HepG2 (cell line): ENCODE measurements around the gene SLC1A2. TPM values are rescaled to one million over a fixed set of nuclear protein-coding genes. Genes with fewer than 3 reads are reported as not detected.

Experiments
- ATAC-seq: fragments of 200-7000 bp; cut with Tn5 transposase; 3 replicates; pipeline ENCODE4 v1.9.1; 2020; ENCODE audit warnings: mild to moderate bottlenecking, moderate library complexity
- Bru-seq: library from RNA; stranded (reverse); fragments of 400-500 nt; gene quantifications from one replicate; lab custom pipeline; 2021; lab: Mats Ljungman, UMichigan
- BruChase-seq, 2 experiments: library from RNA; stranded (reverse); fragments of 400-500 nt; gene quantifications; one replicate each; lab custom pipeline; 2021; lab: Mats Ljungman, UMichigan
- BruUV-seq: library from RNA; stranded (reverse); fragments of 400-500 nt; replicated peaks from 2 replicates; lab custom pipeline; 2021; lab: Mats Ljungman, UMichigan
- CTCF ChIA-PET: fragments of 300-600 bp; formaldehyde crosslinking; extraction: SDS; loops from one replicate; lab custom pipeline; 2021; ENCODE audit warnings: low total read pairs, inconsistent platforms, low intra/inter-chr PET ratio; lab: Yijun Ruan, JAX
- POLR2A ChIA-PET: fragments of 350-600 bp; sonication (Branson Sonifier 250); formaldehyde crosslinking; loops from one replicate; lab custom pipeline; 2020; ENCODE audit warnings: antibody characterized with exemption, inconsistent platforms; lab: Yijun Ruan, JAX
- DNase-seq: peaks from one replicate; pipeline ENCODE4 v3.0.0-alpha.2; 2015; ENCODE audit warnings: low spot score
- FAIRE-seq: peaks from 3 replicates; lab custom pipeline; 2011; peaks lifted over from hg19 to GRCh38; lab: Jason Lieb, UNC
- H2AFZ ChIP-seq: one replicate; pipeline ENCODE4 v1.6.1; 2011; ENCODE audit warnings: low read length, inconsistent platforms
- H3K27ac ChIP-seq: fragments of 300-600 bp; 3 replicates; pipeline ENCODE4 v1.8.0; 2011; ENCODE audit warnings: mixed run types, mild to moderate bottlenecking, mixed read lengths, low read length, inconsistent platforms; ENCODE audit not compliant: insufficient read depth; ENCODE audit errors: extremely low read length
- H3K27me3 ChIP-seq, 2 experiments: fragments of 200-600 bp in 1 of 2; 2 replicates in 1 of 2; 3 replicates in 1 of 2; pipeline versions ENCODE4 v1.6.0 to v1.8.0; 2011; ENCODE audit warnings: low read length in 2 of 2, mild to moderate bottlenecking in 2 of 2, moderate library complexity in 2 of 2, inconsistent platforms in 1 of 2; ENCODE audit not compliant: insufficient read depth in 2 of 2, control insufficient read depth in 1 of 2
- H3K36me3 ChIP-seq, 2 experiments: fragments of 200-600 bp in 1 of 2; replicated peaks in 1 of 2; 2 replicates in 1 of 2; 3 replicates in 1 of 2; pipeline versions ENCODE4 v1.5.1 to v1.8.0; 2011; ENCODE audit warnings: low read length in 2 of 2, inconsistent platforms in 1 of 2; ENCODE audit not compliant: insufficient read depth in 2 of 2, control insufficient read depth in 1 of 2
- H3K4me1 ChIP-seq: 2 replicates; pipeline ENCODE4 v1.5.1; 2012; ENCODE audit warnings: low read length, inconsistent platforms; ENCODE audit not compliant: insufficient read depth
- H3K4me2 ChIP-seq: 2 replicates; pipeline ENCODE4 v1.6.0; 2011; ENCODE audit warnings: low read depth, low read length, inconsistent platforms
- H3K4me3 ChIP-seq, 3 experiments: fragments of 200-600 bp in 1 of 3; sonication (generic), shearing (Covaris generic) in 1 of 3; replicated peaks in 1 of 3; 2 replicates each; pipeline ENCODE4 v1.5.1; 2011 to 2016; ENCODE audit warnings: low read length in 3 of 3, inconsistent platforms in 2 of 3, low read depth in 2 of 3, mild to moderate bottlenecking in 2 of 3, control low read depth in 1 of 3, mixed read lengths in 1 of 3; ENCODE audit not compliant: insufficient read depth in 1 of 3
- H3K79me2 ChIP-seq: one replicate; pipeline ENCODE4 v1.6.1; 2011; ENCODE audit warnings: low read length, inconsistent platforms; ENCODE audit not compliant: insufficient read depth
- H3K9ac ChIP-seq: 2 replicates; pipeline ENCODE4 v1.6.0; 2011; ENCODE audit warnings: mild to moderate bottlenecking, low read depth, low read length, inconsistent platforms; ENCODE audit not compliant: insufficient read depth
- H3K9me3 ChIP-seq: 2 replicates; pipeline ENCODE4 v1.5.1; 2012; ENCODE audit warnings: mild to moderate bottlenecking, low read length
- H4K20me1 ChIP-seq: 2 replicates; pipeline ENCODE4 v1.6.0; 2011; ENCODE audit warnings: inconsistent platforms, mild to moderate bottlenecking, low read length, moderate library complexity; ENCODE audit not compliant: insufficient read depth
- ATM ChIP-seq: fragments of 450-650 bp; IDR thresholded peaks from 2 replicates; pipeline ENCODE4 v1.7.1; 2017; ENCODE audit warnings: mild to moderate bottlenecking, borderline replicate concordance
- MYPOP ChIP-seq: sonication (generic); formaldehyde crosslinking; IDR thresholded peaks from 2 replicates; pipeline ENCODE4 v1.8.1; 2023; ENCODE audit warnings: mild to moderate bottlenecking, moderate library complexity, missing genetic modification reagents
- ZNF317 ChIP-seq: sonication (generic); formaldehyde crosslinking; IDR thresholded peaks from 2 replicates; pipeline ENCODE4 v1.5.0; 2020; ENCODE audit warnings: mild to moderate bottlenecking, missing genetic modification reagents
- ZNF800 ChIP-seq: sonication (generic); formaldehyde crosslinking; IDR thresholded peaks from 2 replicates; pipeline ENCODE4 v1.4.0; 2020; ENCODE audit warnings: missing genetic modification reagents
- ZNF816 ChIP-seq: sonication (generic); formaldehyde crosslinking; IDR thresholded peaks from 2 replicates; pipeline ENCODE4 v1.8.0; 2022; ENCODE audit warnings: missing genetic modification reagents, mild to moderate bottlenecking, borderline replicate concordance
- WGBS: methylation state at CpG from one replicate; pipeline ENCODE4 v1.1.6; 2017; ENCODE audit warnings: low lambda C conversion rate; 5-methylcytosine and 5-hydroxymethylcytosine counted together
- in situ Hi-C: cut with HindIII; loops from 2 replicates; pipeline ENCODE4 v1.10.0; 2017; ENCODE audit warnings: low pct_unique_long_range_greater_than_20kb; ENCODE audit not compliant: extremely low pct_ligation_motif_present
- intact Hi-C: fragments of 100-400 bp; cut with micrococcal nuclease; formaldehyde crosslinking; loops from one replicate; pipeline ENCODE4 v1.10.0; 2022; ENCODE audit not compliant: unreplicated experiment
- long read RNA-seq, 2 experiments: library from RNA in 1 of 2; library from polyadenylated mRNA in 1 of 2; stranded (forward) in 1 of 2; unstranded in 1 of 2; transcript quantifications; one replicate each; pipeline ENCODE4 v2.0.0, GENCODE V29; 2019 to 2022
- polyA minus RNA-seq, 3 experiments: library from RNA; depleted of rRNA, polyadenylated mRNA; stranded (reverse); fragments of >200 nt; gene quantifications; 2 replicates each; pipeline ENCODE4 v1.2.3, GENCODE V29; 2011; ENCODE audit warnings: low replicate concordance in 1 of 3
- polyA plus RNA-seq, 8 experiments: library from polyadenylated mRNA; depleted of rRNA in 3 of 8; stranded (reverse) in 7 of 8; unstranded in 1 of 8; fragments of >200 nt; fragmentation: Illumina TruSeq in 4 of 8; extraction: Trizol in 4 of 8; gene quantifications; 2 replicates each; pipeline versions ENCODE4 v1.2.1 to v1.2.3, GENCODE V29; 2011 to 2016; ENCODE audit warnings: low read depth in 4 of 8, missing spikeins in 1 of 8, mixed read lengths in 1 of 8; ENCODE audit not compliant: insufficient read depth in 1 of 8
- total RNA-seq, 5 experiments: library from RNA; depleted of rRNA; stranded (reverse); fragments of >200 nt; fragmentation: Illumina TruSeq; extraction: Trizol; gene quantifications; 2 replicates each; pipeline ENCODE4 v1.2.3, GENCODE V29; 2016; ENCODE audit warnings: low read depth in 1 of 5

SLC1A2 gene
- total RNA-seq (2016; rRNA removed; fragmentation: Illumina TruSeq; extraction: Trizol) (16.5 and 23.2 TPM in 2 replicates), polyA plus RNA-seq (2011; rRNA removed) (43.2 and 47.1 TPM in 2 replicates), polyA minus RNA-seq (2011; rRNA and poly(A)+ RNA removed; ENCODE audit: low replicate concordance) (0.12 and 435 TPM in 2 replicates), Bru-seq, nascent RNA (percentile 71 among the genes with signal in this experiment), BruChase-seq, experiment 1, labeled RNA remaining after a 6-hour chase (percentile 82 among the genes with signal in this experiment), BruChase-seq, experiment 2, labeled RNA remaining after a 2-hour chase (percentile 71 among the genes with signal in this experiment)
- 1.9 and 2.6 TPM in 2 replicates for total RNA-seq (2016; cell fraction: cytosol; rRNA removed; fragmentation: Illumina TruSeq; extraction: Trizol; ENCODE audit: low read depth)
- total RNA-seq (2016; cell fraction: insoluble cytoplasmic fraction; rRNA removed; fragmentation: Illumina TruSeq; extraction: Trizol): 16.3 and 22.3 TPM in 2 replicates
- total RNA-seq (2016; cell fraction: membrane; rRNA removed; fragmentation: Illumina TruSeq; extraction: Trizol): 5.3 and 5.4 TPM in 2 replicates
- total RNA-seq (2016; cell fraction: nucleus; rRNA removed; fragmentation: Illumina TruSeq; extraction: Trizol): 34.4 and 35.7 TPM in 2 replicates
- 22.2 and 39.6 TPM in 2 replicates for polyA plus RNA-seq (2011; cell fraction: cytosol; rRNA removed)
- 29.2 and 40.9 TPM in 2 replicates for polyA plus RNA-seq (2011; cell fraction: nucleus; rRNA removed)
- polyA plus RNA-seq (2012): 42.0 and 55.4 TPM in 2 replicates
- 0.77 and 1.0 TPM in 2 replicates for polyA plus RNA-seq (2016; cell fraction: cytosol; fragmentation: Illumina TruSeq; extraction: Trizol; ENCODE audit: low read depth)
- polyA plus RNA-seq (2016; cell fraction: insoluble cytoplasmic fraction; fragmentation: Illumina TruSeq; extraction: Trizol; ENCODE audit: low read depth): 5.4 and 6.4 TPM in 2 replicates
- polyA plus RNA-seq (2016; cell fraction: membrane; fragmentation: Illumina TruSeq; extraction: Trizol; ENCODE audit: low read depth): 1.1 and 1.5 TPM in 2 replicates
- polyA plus RNA-seq (2016; cell fraction: nucleus; fragmentation: Illumina TruSeq; extraction: Trizol; ENCODE audit: insufficient read depth, low read depth): 15.3 and 15.8 TPM in 2 replicates
- 92.0 and 179 TPM in 2 replicates for polyA minus RNA-seq (2011; cell fraction: cytosol; rRNA and poly(A)+ RNA removed)
- polyA minus RNA-seq (2011; cell fraction: nucleus; rRNA and poly(A)+ RNA removed): 140 and 207 TPM in 2 replicates
- long read RNA-seq, experiment 1, transcript SLC1A2-240 (11 exons, 2,002 nt): major isoform, 5 of 13 reads
- long read RNA-seq, experiment 1, partial matches to known transcripts: 2 of 13 reads
- long read RNA-seq, experiment 1, other reads (novel, unspliced or antisense): 5 of 13 reads
- long read RNA-seq, experiment 2, partial matches to known transcripts: 2 of 37 reads
- long read RNA-seq, experiment 2, other reads (novel, unspliced or antisense): 31 of 37 reads

GRCh38 chr11:35419184-35419829 lies at the start of gene SLC1A2:
SLC1A2 (minus strand) TSS chr11:35419558; CDS start chr11:35418966, 592 bp downstream.
- POLR2A ChIA-PET: no interaction called here
- peak within 1 kb of the TSS; percentile 48 for H3K4me2 ChIP-seq

More at GRCh38 chr11:35419184-35419829, at the start of gene SLC1A2:
- CTCF ChIA-PET: no interaction called here
- Histone ChIP-seq H3K27me3 (peaks cover 8 to 67% of the 10 kb centered on the region in 2 experiments; a peak in 4 of 5 replicates), H3K79me2 (no peaks in the 10 kb centered on the region), H3K4me3 (peak within 1 kb of the TSS in 1 of 3 experiments; percentile 15; a peak in 2 of 6 replicates), H3K9me3 (no peaks in the 10 kb centered on the region), H3K4me1 (no peaks in the 10 kb centered on the region), H3K9ac (no peak within 1 kb of the TSS), H4K20me1 (no peaks in the 10 kb centered on the region), H3K36me3 (no peaks in the 10 kb centered on the region), H3K27ac (no peak within 1 kb of the TSS), H2AFZ (no peak within 1 kb of the TSS)
- DNase-seq (no peak), ATAC-seq (peak; percentile 77), FAIRE-seq (no peak)
- no TSS peak for BruUV-seq
- intact Hi-C loops (no loop called here), in situ Hi-C loops (no loop called here)
- 18% methylated on average over 16 of the region's 71 CpGs for WGBS
- TF ChIP-seq ZNF800 (peak; percentile 96), ZNF317 (CRISPR knock-in tag) (no peak), MYPOP (CRISPR knock-in tag) (peak; percentile 60; the same call in 1 of the 2 replicates), ZNF816 (CRISPR knock-in tag) (no peak), ATM (no peak)
